HL-60 (cell line): ENCODE results near the gene SPOCK3.

ENCODE experiments used
- DNase-seq, 2 experiments: peaks; one replicate each; pipeline ENCODE4 v3.0.0-alpha.2; 2010 to 2020; ENCODE audit warnings: low read depth in 1 of 2, low spot score in 1 of 2
- H3K27ac ChIP-seq: fragments of 250-450 bp; sonication (Bioruptor Pico); replicated peaks from 2 replicates; pipeline ENCODE4 v1.5.1; 2020; ENCODE audit warnings: mild to moderate bottlenecking, moderate library complexity
- H3K27me3 ChIP-seq: fragments of 250-450 bp; sonication (Bioruptor Pico); 2 replicates; pipeline ENCODE4 v1.5.1; 2021; ENCODE audit warnings: mild to moderate bottlenecking, moderate library complexity; ENCODE audit not compliant: insufficient read depth, poor library complexity, severe bottlenecking
- H3K4me3 ChIP-seq: replicated peaks from 2 replicates; pipeline ENCODE4 v1.5.1; 2011; ENCODE audit warnings: mild to moderate bottlenecking, control low read depth, low read length; ENCODE audit not compliant: insufficient read depth
- CTCF ChIP-seq: IDR thresholded peaks from one replicate; pipeline ENCODE4 v1.5.1; 2011; ENCODE audit warnings: low read length, control low read depth, inconsistent platforms; ENCODE audit not compliant: insufficient read depth
- GABPA ChIP-seq: IDR thresholded peaks from 2 replicates; pipeline ENCODE4 v1.6.1; 2012; ENCODE audit warnings: low read depth
- POLR2AphosphoS5 ChIP-seq: IDR thresholded peaks from 2 replicates; pipeline ENCODE4 v1.6.1; 2012; ENCODE audit warnings: low read depth
- SPI1 ChIP-seq: IDR thresholded peaks from 2 replicates; pipeline ENCODE4 v1.6.1; 2012; ENCODE audit warnings: low read depth, mild to moderate bottlenecking, borderline replicate concordance
- TF ChIP-seq, protein P1 (sequence below): IDR thresholded peaks from 2 replicates; pipeline ENCODE4 v1.6.1; 2012; ENCODE audit warnings: low read depth; ENCODE audit not compliant: insufficient replicate concordance

SPOCK3 gene

GRCh38 chr4:167222099-167222498 lies 12.2 kb downstream of the SPOCK3 start:
- no peak for TF ChIP-seq GABPA
- TF ChIP-seq, protein P1, sequence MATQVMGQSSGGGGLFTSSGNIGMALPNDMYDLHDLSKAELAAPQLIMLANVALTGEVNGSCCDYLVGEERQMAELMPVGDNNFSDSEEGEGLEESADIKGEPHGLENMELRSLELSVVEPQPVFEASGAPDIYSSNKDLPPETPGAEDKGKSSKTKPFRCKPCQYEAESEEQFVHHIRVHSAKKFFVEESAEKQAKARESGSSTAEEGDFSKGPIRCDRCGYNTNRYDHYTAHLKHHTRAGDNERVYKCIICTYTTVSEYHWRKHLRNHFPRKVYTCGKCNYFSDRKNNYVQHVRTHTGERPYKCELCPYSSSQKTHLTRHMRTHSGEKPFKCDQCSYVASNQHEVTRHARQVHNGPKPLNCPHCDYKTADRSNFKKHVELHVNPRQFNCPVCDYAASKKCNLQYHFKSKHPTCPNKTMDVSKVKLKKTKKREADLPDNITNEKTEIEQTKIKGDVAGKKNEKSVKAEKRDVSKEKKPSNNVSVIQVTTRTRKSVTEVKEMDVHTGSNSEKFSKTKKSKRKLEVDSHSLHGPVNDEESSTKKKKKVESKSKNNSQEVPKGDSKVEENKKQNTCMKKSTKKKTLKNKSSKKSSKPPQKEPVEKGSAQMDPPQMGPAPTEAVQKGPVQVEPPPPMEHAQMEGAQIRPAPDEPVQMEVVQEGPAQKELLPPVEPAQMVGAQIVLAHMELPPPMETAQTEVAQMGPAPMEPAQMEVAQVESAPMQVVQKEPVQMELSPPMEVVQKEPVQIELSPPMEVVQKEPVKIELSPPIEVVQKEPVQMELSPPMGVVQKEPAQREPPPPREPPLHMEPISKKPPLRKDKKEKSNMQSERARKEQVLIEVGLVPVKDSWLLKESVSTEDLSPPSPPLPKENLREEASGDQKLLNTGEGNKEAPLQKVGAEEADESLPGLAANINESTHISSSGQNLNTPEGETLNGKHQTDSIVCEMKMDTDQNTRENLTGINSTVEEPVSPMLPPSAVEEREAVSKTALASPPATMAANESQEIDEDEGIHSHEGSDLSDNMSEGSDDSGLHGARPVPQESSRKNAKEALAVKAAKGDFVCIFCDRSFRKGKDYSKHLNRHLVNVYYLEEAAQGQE, result no peak
- TF ChIP-seq SPI1, result no peak
- no peak for TF ChIP-seq POLR2AphosphoS5
- TF ChIP-seq CTCF, result no peak
- no peak for DNase-seq
- no peak overlapping the region for H3K4me3 ChIP-seq
- no peak overlapping the region for H3K27ac ChIP-seq
- H3K27me3 ChIP-seq, result no peaks in the 10 kb centered on the region

- DNase-seq, result no peak
- no peak overlapping the region for H3K4me3 ChIP-seq
- TF ChIP-seq GABPA (no peak), POLR2AphosphoS5 (no peak), CTCF (no peak), SPI1 (no peak)
- TF ChIP-seq, protein P1, result no peak
- no peak overlapping the region for H3K27ac ChIP-seq
- no peaks in the 10 kb centered on the region for H3K27me3 ChIP-seq
Measured at GRCh38 chr4:167221084-167221483, 13.2 kb downstream of the SPOCK3 start.

- TF ChIP-seq GABPA, result no peak
- TF ChIP-seq SPI1, result no peak
- TF ChIP-seq, protein P1, result no peak
- no peak for TF ChIP-seq POLR2AphosphoS5
- no peak for TF ChIP-seq CTCF
- no peak for DNase-seq
- Histone ChIP-seq H3K4me3 (no peak overlapping the region), H3K27ac (no peak overlapping the region), H3K27me3 (no peaks in the 10 kb centered on the region)
Measured at GRCh38 chr4:167218022-167218608, 16.2 kb downstream of the SPOCK3 start.
